KBM-7 (cell line): ENCODE results near the gene GATD1.

Source experiments
- DNase-seq: peaks from one replicate; pipeline ENCODE4 v3.0.0-alpha.2; 2015
- in situ Hi-C: fragments of 300-500 bp; cut with MboI; formaldehyde crosslinking; loops from 2 replicates; pipeline ENCODE4 v1.14.3; 2020; ENCODE audit warnings: low sequenced_read_pairs, low pct_unique_long_range_greater_than_20kb, mixed read lengths

Gene GATD1

DNA sequence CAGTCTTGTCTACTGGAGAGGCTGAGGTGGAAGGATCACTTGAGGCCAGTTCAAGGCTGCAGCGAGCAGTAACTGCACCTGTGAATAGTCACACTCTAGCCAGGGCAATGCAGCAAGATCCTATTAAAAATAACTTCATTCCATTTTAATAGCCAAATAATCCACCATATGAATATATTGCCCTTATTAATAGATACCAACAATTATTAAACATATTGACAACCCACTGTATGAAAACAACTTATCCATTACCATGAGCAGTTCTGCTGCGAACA lies 10.4 kb downstream of the GATD1 start:
- no peak for DNase-seq
- in situ Hi-C loops, result no loop called here

- no peak for DNase-seq
- in situ Hi-C loops, result no loop called here
These were observed 11.0 kb downstream of the GATD1 start for GRCh38 chr11:766106-766935.

- no peak for DNase-seq
- in situ Hi-C loops, result no loop called here
These were observed 11.5 kb downstream of the GATD1 start for GRCh38 chr11:765802-766091.

DNA sequence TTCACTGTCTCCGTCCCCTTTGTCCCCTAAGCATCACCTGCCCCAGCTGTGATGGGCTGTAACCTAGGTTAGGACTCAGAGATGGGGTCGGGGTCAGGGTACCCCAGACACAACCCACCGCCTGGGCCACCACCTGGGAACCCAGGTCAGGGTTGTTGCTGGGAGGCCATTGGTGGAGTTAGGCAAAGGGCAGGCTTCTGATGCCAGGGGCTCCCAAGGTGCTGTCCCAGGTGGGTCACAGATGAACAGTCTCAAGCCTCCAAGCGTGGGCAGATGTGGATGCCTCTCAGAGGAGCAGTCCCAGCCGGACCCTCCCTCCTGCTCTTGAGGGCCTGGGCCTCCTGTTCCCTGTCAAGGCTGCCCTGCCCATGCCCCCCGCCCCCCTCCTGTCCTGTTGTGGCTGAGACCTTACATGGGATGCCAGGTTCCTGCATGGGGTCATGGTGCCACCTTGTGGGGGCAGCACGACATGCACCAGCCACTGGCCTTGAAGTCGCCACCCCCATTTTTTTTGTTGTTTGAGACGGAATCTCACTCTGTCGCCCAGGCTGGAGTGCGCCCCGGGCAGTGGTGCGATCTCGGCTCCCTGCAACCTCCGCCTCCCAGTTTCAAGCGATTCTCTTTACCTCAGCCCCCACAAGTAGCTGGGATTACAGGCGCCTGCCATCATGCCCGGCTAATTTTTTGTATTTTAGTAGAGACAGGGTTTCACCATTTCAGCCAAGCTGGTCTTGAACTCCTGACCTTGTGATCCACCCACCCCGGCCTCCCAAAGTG lies 12.1 kb downstream of the GATD1 start:
- DNase-seq, result peak; percentile 80
- in situ Hi-C loops, result no loop called here

DNA sequence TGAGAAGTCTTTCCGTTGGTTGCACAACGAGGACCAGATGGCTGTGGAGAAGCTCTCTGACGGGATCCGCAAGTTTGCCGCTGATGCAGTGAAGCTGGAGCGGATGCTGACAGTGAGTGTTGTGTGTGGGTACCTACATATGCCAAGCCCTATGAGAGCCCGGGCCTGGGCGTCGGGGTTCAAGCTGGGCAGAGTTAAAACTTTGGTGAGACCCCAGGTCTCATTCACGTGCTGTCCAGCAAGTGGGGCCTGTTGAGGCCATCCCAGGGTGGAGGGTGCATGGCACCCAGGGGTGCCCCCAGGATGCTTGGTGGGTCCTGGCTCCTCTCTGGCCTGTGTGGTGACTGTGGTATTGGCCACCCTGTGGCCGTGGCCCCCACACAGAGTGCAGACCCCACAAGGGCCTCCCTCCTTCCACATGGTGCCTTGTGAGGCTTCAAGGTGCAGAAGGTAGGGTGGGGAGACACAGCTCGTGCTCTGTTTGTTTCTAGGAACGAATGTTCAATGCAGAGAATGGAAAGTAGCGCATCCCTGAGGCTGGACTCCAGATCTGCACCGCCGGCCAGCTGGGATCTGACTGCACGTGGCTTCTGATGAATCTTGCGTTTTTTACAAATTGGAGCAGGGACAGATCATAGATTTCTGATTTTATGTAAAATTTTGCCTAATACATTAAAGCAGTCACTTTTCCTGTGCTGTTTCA lies 12.8 kb downstream of the GATD1 start:
- in situ Hi-C loops, result no loop called here
- no peak for DNase-seq

- in situ Hi-C loops, result no loop called here
- no peak for DNase-seq
These were observed 13.6 kb downstream of the GATD1 start for GRCh38 chr11:763549-764321.

GRCh38 chr11:763073-763463 lies 14.2 kb downstream of the GATD1 start:
- DNase-seq, result no peak
- in situ Hi-C loops, result no loop called here

GRCh38 chr11:762421-763072 lies 14.7 kb downstream of the GATD1 start:
- in situ Hi-C loops, result no loop called here
- peak; percentile 55 for DNase-seq

DNA sequence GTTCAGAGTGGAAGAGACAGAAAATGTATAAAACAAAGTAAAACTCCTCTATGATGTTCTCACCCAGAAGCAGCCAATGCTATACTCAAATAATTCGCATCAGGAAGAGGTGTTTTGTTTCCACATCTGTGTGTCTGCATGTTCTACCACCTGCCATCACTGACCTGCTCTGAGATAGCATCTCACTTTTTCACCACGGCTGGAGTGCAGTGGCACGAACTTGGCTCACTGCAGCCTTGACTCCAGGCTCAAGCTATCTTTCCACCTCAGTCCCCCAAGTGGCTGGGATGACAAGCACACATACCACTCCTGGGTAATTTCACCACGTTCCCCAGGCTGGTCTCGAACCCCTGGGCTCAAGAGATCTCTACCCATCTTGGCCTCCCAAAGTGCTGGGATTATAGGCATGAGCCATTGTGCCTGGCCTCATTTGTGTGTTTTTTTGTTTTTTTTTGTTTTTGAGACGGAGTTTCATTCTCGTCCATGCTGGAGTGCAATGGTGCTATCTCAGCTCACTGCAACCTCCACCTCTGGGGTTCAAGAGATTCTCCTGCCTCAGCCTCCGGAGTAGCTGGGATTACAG lies 15.7 kb downstream of the GATD1 start:
- DNase-seq, result no peak
- in situ Hi-C loops, result no loop called here

- DNase-seq, result no peak
- in situ Hi-C loops, result no loop called here
These were observed 17.1 kb downstream of the GATD1 start for GRCh38 chr11:760236-760635.

- no peak for DNase-seq
- in situ Hi-C loops, result loop anchor here (10.0 kb wide), 1 partner anchor 55 kb away; the partner anchor contains the start of genes DEAF1 and TMEM80
These were observed 27.6 kb downstream of the GATD1 start for GRCh38 chr11:749731-750130.

- in situ Hi-C loops, result no loop called here
- peak; percentile 30 for DNase-seq
These were observed 29.3 kb downstream of the GATD1 start for GRCh38 chr11:748007-748359.

DNA sequence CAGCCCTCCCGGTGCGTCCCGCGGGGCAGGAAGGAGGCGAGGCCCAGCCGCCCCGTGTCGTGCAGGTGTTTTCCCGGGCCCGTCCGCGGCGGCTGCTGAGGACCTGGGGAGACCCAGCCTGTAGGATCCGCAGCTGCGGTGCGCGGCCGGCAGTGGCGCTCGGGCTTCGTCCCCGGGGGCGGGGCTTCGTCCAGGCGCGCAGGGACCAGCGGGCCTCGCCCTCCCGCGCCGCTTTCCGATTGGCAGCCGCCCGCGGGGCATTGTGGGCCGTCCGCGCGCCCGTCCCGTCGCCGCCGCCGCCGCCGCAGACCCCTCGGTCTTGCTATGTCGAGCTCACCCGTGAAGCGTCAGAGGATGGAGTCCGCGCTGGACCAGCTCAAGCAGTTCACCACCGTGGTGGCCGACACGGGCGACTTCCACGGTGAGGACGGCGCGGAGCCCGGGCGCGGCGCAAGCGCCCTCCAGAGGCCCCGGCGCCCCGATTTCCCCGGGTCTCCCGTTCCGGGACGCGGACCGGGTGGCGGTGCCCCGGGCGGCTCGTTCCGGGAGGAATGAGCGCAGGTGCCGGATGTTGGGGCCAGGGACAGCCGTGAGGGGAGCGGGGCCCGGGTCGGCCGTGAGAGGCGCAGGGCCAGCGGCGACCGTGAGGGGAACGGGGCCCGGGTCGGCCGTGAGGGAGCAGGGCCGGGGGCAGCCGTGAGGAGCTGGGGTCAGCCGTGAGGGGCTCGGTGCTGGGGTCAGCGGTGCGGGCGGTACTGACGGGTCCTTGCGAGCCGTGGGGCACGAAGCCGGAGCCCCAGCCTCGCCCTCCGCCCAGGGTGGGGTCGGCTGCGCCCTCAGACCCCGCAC lies 29.9 kb downstream of the GATD1 start, which contains the start of gene TALDO1:
Gene TALDO1, plus strand, starts transcription at position 307 of the 849 bp plus-strand sequence. Its CDS starts 18 bp downstream, at position 325.
- in situ Hi-C loops, result no loop called here
- peak; percentile 91 for DNase-seq

DNA sequence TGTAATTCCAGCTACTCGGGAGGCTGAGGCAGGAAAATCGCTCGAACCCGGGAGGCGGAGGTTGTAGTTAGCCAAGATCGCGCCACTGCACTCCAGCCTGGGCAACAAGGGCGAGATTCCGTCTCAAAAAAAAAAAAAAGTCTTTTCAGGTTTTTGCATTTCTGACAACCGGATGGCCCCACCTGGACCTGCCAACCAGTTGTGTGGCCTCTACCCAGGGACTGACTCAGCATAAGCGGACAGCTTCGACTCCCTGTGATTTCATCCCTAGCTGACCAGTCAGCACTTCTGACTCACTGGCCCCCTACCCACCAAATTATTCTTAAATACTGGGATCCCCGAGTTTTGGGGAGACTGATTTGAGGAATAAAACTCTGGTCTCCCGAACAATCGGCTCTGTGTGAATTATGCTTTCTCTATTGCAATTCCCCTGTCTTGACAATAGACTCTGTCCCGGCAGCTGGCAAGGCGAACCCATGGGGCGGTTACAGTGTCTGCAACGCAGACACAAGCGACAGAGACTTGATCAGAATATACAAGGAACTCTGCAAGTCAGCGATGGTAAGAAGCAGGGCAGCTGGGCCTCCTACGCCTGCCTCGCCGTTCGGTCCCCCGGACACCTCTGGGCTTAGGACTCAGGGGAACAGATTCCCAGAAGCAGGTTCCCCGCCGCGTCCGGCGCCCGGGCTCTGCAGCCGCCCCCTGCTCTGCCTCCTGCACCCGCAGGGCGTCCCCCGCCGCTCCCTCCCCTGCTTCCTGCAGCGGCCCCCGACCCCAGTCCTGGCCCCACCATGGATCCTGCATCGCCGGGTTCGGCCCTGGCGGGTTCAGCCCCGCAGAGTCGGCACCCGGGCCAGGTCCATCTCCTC lies 30.8 kb downstream of the GATD1 start:
- in situ Hi-C loops, result no loop called here
- peak; percentile 53 for DNase-seq

DNA sequence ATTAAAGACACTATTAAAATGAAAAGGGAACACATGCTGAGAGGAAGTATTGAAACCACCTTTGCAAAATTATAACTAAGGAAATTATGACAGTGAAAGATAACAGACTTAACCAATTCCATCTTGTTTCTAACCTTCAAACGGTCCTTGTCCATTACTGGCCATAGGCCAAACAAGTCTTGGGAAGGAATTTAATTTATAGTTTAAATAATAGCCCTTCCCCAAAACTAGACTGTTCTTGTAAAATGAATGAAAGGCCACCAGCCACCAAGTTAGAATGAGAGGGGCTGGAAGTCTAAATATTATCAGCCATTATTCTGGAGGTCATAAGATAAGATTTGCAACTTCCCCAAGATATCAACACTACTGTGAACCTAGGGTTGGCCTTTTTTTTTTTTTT lies 31.9 kb downstream of the GATD1 start:
- in situ Hi-C loops, result no loop called here
- DNase-seq, result no peak

- no peak for DNase-seq
These were observed 34.6 kb downstream of the GATD1 start for GRCh38 chr11:742571-743201.

GRCh38 chr11:742156-742546 lies 35.1 kb downstream of the GATD1 start:
- in situ Hi-C loops, result no loop called here
- DNase-seq, result no peak

More at GRCh38 chr11:742571-743201, 34.6 kb downstream of the GATD1 start:
- in situ Hi-C loops, result no loop called here
